Gastrocnemius medialis (tissue), 4 donors: ENCODE measurements around the gene DHX15. TPM values are rescaled to one million over a fixed set of nuclear protein-coding genes. Genes with fewer than 3 reads are reported as not detected.

Experiments used
- ATAC-seq, 2 donors: fragments of 150-250 bp; one replicate each; pipeline ENCODE4 v1.9.1; 2016
- DNase-seq, 2 donors: peaks; one replicate each; pipeline ENCODE4 v3.0.0-alpha.2; 2019
- H3K27ac ChIP-seq, 4 donors: fragments of 200-600 bp; sonication (generic); 1 replicate in 1 of 4; 2 replicates in 3 of 4; pipeline ENCODE4 v1.5.1; 2016 to 2018; ENCODE audit warnings: mild to moderate bottlenecking in 2 of 4, moderate library complexity in 1 of 4
- H3K27me3 ChIP-seq, 3 donors: fragments of 200-600 bp; sonication (generic) in 2 of 3; 1 replicate in 1 of 3; 2 replicates in 2 of 3; pipeline versions ENCODE4 v1.5.1 to v1.6.0; 2016 to 2019; ENCODE audit warnings: mild to moderate bottlenecking in 1 of 3, moderate library complexity in 1 of 3
- H3K36me3 ChIP-seq, 2 donors: fragments of 200-600 bp; sonication (generic) in 1 of 2; one replicate each; pipeline ENCODE4 v1.5.1; 2017 to 2018
- H3K4me1 ChIP-seq, 2 donors: fragments of 200-600 bp; sonication (generic) in 1 of 2; one replicate each; pipeline ENCODE4 v1.5.1; 2016 to 2017; ENCODE audit warnings: mild to moderate bottlenecking in 2 of 2
- H3K4me3 ChIP-seq, 4 donors: fragments of 200-600 bp; sonication (generic) in 3 of 4; 1 replicate in 1 of 4; 2 replicates in 3 of 4; pipeline ENCODE4 v1.5.1; 2016 to 2019; ENCODE audit warnings: mild to moderate bottlenecking in 2 of 4
- H3K9me3 ChIP-seq, 3 donors: fragments of 200-600 bp; sonication (generic) in 2 of 3; 1 replicate in 1 of 3; 2 replicates in 2 of 3; pipeline ENCODE4 v1.5.1; 2016 to 2019
- CTCF ChIP-seq, 5 experiments: fragments of 450-650 bp in 3 of 5; fragments of 200-600 bp in 2 of 5; sonication (generic) in 2 of 5; IDR thresholded peaks in 4 of 5; conservative IDR thresholded peaks in 1 of 5; 1 replicate in 4 of 5; 2 replicates in 1 of 5; pipeline ENCODE4 v1.5.1; 2016 to 2019; ENCODE audit warnings: antibody characterized with exemption in 5 of 5, mild to moderate bottlenecking in 3 of 5, moderate library complexity in 3 of 5
- POLR2A ChIP-seq, 2 donors: fragments of 450-650 bp; IDR thresholded peaks; one replicate each; pipeline ENCODE4 v1.6.1; 2017; ENCODE audit warnings: antibody characterized with exemption in 2 of 2, mild to moderate bottlenecking in 2 of 2, moderate library complexity in 2 of 2
- in situ Hi-C, 4 donors: fragments of 200-750 bp; cut with MboI; loops; one replicate each; pipeline versions ENCODE4 v1.15.0 to v1.8.0; 2017; ENCODE audit warnings: low sequenced_read_pairs in 4 of 4
- intact Hi-C: fragments of 100-400 bp; cut with DNase I; formaldehyde crosslinking; loops from one replicate; pipeline ENCODE4 v1.15.1; 2023; ENCODE audit warnings: low total_unique reads
- total RNA-seq, 4 donors: library from RNA; depleted of rRNA; stranded (reverse); fragments of >200 nt; gene quantifications; one replicate each; pipeline versions ENCODE4 v1.1.0 to v1.2.3, GENCODE V29; 2016

The DHX15 gene
- total RNA-seq, 4 donors from 2014 or later = 50.1 to 88.1 (median 61.2) TPM

- peaks cover 47 to 58% of the 10 kb centered on the region in 2 donors for H3K4me1 ChIP-seq
- no peaks in the 10 kb centered on the region for H3K9me3 ChIP-seq
- no peaks in the 10 kb centered on the region for H3K36me3 ChIP-seq
- H3K27me3 ChIP-seq = no peaks in the 10 kb centered on the region
- TF ChIP-seq POLR2A (IDR thresholded peaks at IDR 0.05) (no peak), CTCF (IDR thresholded peaks at IDR 0.05 in 4 of 5, conservative IDR thresholded peaks at IDR 0.05 in 1 of 5) (no peak)
- no peak overlapping the region for H3K4me3 ChIP-seq
- in situ Hi-C loops (no loop called here), intact Hi-C loops (no loop called here)
- no peak overlapping the region for H3K27ac ChIP-seq
- no peak for ATAC-seq
- no peak for DNase-seq
Observed at GRCh38 chr4:24559889-24560288, 24.5 kb downstream of the DHX15 start.

DNA sequence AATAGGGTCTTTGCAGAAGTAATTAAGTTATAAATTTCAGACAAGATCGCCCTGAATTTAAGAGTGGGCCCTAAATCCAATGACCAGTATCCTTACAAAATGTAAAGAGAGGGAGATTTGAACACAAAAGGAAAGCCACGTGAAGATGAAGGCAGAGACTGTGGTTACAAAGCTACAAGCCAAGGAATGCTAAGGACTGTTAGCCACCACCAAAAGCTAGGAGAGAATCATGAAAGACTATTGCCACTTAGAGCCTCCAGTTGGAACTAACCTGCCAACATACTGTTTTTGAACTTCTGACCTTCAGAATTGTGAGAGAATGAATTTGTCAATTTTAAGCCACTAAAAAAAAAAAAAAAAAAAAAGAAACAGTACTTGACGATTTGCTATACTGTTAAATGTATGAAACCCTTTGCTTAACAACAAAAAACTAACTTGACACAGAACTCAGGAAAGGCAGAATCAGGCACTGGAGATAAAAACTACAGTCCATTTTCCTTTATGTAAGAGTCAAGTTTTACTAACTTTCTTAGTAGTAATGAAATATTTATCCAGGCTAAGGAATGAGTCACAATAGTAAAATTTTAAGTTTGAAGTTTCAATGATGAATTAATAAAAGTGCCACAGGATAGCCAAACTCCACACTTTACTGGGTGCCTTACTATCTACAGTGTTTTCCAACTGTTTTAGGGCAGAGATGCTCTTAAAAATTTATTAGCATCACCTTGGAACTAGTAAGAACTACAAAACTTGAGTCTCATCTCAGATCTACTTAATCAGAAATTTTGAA is 25.1 kb downstream of the DHX15 start:
- H3K36me3 ChIP-seq = peaks cover 2 to 5% of the 10 kb centered on the region in 2 donors
- H3K4me3 ChIP-seq = no peak overlapping the region
- in situ Hi-C loops (no loop called here), intact Hi-C loops (no loop called here)
- no peak overlapping the region for H3K27ac ChIP-seq
- DNase-seq (no peak), ATAC-seq (no peak)
- no peak for TF ChIP-seq CTCF (IDR thresholded peaks at IDR 0.05 in 4 of 5, conservative IDR thresholded peaks at IDR 0.05 in 1 of 5)
- no peak for TF ChIP-seq POLR2A (IDR thresholded peaks at IDR 0.05)
- H3K4me1 ChIP-seq = peaks cover 40 to 53% of the 10 kb centered on the region in 2 donors
- no peaks in the 10 kb centered on the region for H3K27me3 ChIP-seq
- H3K9me3 ChIP-seq = no peaks in the 10 kb centered on the region

- H3K27ac ChIP-seq = no peak overlapping the region
- no peak for TF ChIP-seq CTCF (IDR thresholded peaks at IDR 0.05 in 4 of 5, conservative IDR thresholded peaks at IDR 0.05 in 1 of 5)
- TF ChIP-seq POLR2A (IDR thresholded peaks at IDR 0.05) = no peak
- no peak for DNase-seq
- intact Hi-C loops (no loop called here), in situ Hi-C loops (no loop called here)
- H3K4me1 ChIP-seq = peaks cover 46 to 53% of the 10 kb centered on the region in 2 donors
- H3K27me3 ChIP-seq = no peaks in the 10 kb centered on the region
- no peak for ATAC-seq
- peaks cover 4 to 16% of the 10 kb centered on the region in 2 donors for H3K36me3 ChIP-seq
- H3K9me3 ChIP-seq = no peaks in the 10 kb centered on the region
- H3K4me3 ChIP-seq = no peak overlapping the region
Observed at GRCh38 chr4:24557026-24558025, 27.0 kb downstream of the DHX15 start.

- Histone ChIP-seq H3K4me3 (no peak overlapping the region), H3K4me1 (peaks cover 20 to 25% of the 10 kb centered on the region in 2 donors), H3K9me3 (no peaks in the 10 kb centered on the region), H3K36me3 (peaks cover 4 to 25% of the 10 kb centered on the region in 2 donors), H3K27me3 (no peaks in the 10 kb centered on the region), H3K27ac (peak overlapping the region in 1 of 4 donors; percentile 20)
- in situ Hi-C loops = no loop called here
- ATAC-seq (no peak), DNase-seq (no peak)
- peak in 2 of 5 experiments; percentile 7 to 38 for TF ChIP-seq CTCF (IDR thresholded peaks at IDR 0.05 in 4 of 5, conservative IDR thresholded peaks at IDR 0.05 in 1 of 5)
- no peak for TF ChIP-seq POLR2A (IDR thresholded peaks at IDR 0.05)
- intact Hi-C loops = no loop called here
Observed at GRCh38 chr4:24551492-24552289, 32.7 kb downstream of the DHX15 start.
